Mesenteric fat pad (tissue), 1 donor: ENCODE data around the gene PDSS2. TPM values are rescaled to one million over a fixed set of nuclear protein-coding genes. Genes with fewer than 3 reads are reported as not detected.
"Not testable (repeated sequence)": the region's sequence is repeated elsewhere in the genome, so short reads cannot be mapped to it uniquely, and the experiment has no call there.

Experiments
- DNase-seq: peaks from one replicate; pipeline ENCODE4 v3.0.0-alpha.2; 2020; ENCODE audit warnings: low spot score
- total RNA-seq: library from RNA; stranded (reverse); fragmentation: NEBNext Ultra II Directional; extraction: Animal tissue kit (Norgen Biotek cat#: 25700); gene quantifications from one replicate; pipeline ENCODE4 v1.2.1, GENCODE V29; 2021
- donor health status: DM: yes; HTN: yes; CAD: no.

The PDSS2 gene
- total RNA-seq, 1 donor from 2014 or later, result 11.5 TPM

GRCh38 chr6:107475360-107475759 lies 16.0 kb upstream of the PDSS2 start:
- not testable (repeated sequence) for DNase-seq

GRCh38 chr6:107473660-107474059 lies 14.3 kb upstream of the PDSS2 start:
- DNase-seq, result no peak

- DNase-seq, result no peak
These were observed 11.0 kb upstream of the PDSS2 start for GRCh38 chr6:107470364-107470763.

- no peak for DNase-seq
These were observed 6.7 kb upstream of the PDSS2 start for GRCh38 chr6:107466062-107466461.

DNA sequence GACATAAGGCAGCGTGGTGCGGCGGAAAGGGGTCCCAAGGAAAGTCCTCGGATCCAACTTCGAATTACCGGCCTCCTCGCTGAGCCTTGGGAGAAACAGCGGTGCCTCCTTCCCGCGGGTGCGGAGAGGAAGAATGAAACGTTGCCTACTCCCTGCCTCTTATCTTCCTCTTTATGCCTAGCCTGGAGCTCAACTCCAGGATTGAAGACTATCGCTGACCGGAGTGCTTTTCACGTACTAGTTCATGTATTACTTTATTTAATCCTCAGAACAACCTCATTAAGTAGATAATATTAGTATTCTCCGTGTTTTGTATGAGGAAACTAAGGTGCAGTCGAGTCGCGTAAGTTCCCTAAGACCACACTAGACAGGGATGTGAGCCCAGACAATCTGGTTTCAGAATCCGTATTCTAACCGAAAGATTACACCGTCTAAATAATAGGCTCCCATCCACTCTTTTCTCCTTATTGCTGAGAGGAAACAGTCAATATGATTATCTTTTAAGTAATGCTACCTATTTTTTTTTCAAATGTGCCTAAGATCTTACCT lies 793 bp upstream of the PDSS2 start:
- no peak for DNase-seq

DNA sequence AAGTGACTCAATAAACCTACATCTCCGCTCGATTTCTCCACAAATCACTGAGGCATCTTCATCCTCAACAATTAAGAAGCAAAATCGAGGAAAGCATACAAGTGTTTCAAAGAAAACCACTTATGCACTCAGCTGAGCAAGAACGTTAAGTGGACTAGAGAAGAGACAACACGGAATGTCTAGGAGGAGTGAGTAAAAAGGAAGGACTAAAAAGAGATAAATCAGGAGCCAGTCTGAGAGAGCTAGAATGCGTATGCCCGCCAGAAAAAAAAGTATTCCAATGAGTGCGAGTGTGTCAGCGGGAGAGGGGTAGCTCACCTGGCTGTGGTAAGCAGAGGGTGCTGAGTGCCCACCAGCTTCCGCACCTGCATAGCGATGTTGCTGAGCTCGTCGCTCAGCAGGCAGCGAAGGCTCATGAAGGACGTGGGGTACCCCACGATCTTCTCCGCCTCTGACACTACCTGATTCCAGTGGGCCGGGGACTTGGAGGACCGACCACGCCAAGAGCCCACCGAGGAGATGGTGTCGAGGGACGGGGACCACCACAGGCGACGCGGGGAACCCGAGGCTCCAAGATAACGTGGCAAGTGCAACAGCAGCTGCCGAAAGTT lies 587 bp downstream of the PDSS2 start:
- DNase-seq, result no peak

- DNase-seq, result no peak
These were observed 10.6 kb downstream of the PDSS2 start for GRCh38 chr6:107448776-107449175.

DNA sequence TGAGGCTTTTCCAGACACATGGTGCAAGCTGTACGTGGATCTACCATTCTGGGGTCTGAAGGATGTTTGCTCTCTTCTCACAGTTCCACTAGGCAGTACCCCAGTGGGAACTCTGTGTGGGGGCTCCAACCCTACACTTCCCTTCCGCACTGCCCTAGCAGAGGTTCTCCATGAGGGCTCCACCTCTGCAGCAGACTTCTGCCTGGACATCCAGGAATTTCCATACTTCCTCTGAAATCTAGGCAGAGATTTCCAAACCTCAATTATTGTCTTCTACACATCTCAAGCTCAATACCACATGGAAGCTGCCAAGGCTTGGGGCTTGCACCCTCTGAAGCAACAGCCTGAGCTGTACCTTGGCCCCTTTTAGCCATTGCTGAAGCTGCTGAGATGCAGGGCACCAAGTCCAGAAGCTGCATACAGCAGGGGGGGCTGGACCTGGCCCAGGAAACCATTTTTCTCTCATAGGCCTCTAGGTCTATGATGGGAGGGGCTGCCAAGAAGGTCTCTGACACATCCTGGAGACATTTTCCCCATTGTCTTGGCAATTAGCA lies 11.6 kb downstream of the PDSS2 start:
- no peak for DNase-seq

GRCh38 chr6:107444277-107444676 lies 15.1 kb downstream of the PDSS2 start:
- no peak for DNase-seq

DNA sequence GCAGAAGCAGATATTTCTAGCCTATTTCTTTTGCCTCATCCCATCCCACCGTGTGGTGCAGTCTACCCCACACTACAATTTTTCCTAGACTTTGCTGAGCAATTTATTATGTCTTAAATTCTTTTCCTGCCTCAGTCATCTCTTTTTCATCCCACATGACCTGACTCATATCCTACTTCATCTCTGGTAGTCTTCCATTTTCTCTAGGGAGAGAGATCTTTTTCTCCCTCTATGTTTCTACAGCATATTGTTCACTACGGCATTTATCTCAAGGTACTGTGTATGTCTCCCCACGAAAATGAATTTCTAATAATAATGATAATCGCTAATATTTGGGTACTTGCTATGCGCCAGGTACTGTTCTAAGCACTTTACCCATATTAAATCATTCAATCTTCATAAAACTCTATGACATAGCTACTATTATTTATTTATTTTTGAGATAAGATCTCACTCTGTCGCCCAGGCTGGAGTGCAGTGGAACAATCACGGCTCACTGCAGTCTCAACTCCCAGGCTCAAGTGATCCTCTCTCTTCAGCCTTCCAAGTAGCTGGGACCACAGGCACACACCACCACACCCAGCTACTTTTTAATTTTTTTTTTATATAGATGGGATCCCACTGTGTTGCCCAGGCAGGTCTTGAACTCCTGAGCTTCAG lies 15.6 kb downstream of the PDSS2 start:
- DNase-seq, result no peak

- no peak for DNase-seq
These were observed 16.3 kb downstream of the PDSS2 start for GRCh38 chr6:107442938-107443607.

GRCh38 chr6:107441682-107442081 lies 17.7 kb downstream of the PDSS2 start:
- DNase-seq, result no peak

- no peak for DNase-seq
These were observed 18.4 kb downstream of the PDSS2 start for GRCh38 chr6:107440936-107441335.

DNA sequence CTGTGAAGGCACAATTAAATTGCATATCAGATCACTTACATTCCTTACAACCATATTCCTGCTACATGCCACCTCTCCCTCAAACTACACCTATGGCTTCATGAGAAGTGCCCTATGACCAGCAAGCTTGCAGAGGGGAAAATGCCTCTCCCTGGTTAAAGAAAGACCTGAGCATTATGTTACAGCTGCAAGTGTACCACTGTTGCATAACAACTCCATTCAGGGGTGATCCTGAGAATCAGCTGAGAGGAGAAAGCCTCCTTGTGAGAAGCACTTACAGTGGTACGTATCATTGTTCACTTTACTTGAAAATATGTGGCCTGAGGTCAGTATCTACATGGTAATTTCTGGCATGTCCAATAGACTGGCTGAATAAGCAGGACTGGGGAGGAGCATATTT lies 20.0 kb downstream of the PDSS2 start:
- DNase-seq, result no peak

DNA sequence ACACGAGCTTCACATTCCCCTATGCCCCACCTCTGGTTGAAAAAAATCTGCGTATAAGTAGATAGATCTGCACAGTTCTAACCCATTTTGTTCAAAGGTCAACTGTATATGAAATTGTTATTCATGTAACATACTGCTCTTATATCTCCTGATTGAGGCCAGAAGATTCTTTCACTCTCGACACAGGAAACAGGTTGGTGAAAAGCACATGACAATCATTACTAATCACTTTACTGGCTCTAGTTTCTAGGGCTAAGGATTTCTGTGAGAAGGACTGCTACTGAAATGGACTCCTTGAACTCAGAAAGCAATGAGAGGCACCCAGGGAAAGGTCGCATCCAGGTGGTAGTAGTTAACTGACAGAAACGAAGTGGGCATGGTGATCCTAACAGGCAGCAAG lies 21.7 kb downstream of the PDSS2 start:
- DNase-seq, result no peak

DNA sequence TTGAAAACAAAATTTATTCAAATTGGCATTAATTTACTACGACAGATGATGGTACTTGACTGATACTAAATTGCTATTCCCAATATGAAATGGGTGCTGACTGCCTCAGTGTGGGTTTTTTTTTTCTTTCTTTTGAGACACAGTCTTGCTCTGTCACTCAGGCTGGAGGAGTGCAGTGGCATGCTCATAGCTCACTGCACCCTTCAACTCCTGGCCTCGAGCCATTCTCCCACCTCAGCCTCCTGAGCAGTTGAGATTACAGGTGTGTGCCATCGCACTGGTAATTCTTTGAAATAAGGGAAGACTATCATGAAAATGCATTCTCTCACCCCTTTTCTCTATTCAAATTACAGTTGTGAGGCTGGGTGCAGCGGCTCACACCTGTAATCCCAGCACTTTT lies 22.5 kb downstream of the PDSS2 start:
- no peak for DNase-seq

DNA sequence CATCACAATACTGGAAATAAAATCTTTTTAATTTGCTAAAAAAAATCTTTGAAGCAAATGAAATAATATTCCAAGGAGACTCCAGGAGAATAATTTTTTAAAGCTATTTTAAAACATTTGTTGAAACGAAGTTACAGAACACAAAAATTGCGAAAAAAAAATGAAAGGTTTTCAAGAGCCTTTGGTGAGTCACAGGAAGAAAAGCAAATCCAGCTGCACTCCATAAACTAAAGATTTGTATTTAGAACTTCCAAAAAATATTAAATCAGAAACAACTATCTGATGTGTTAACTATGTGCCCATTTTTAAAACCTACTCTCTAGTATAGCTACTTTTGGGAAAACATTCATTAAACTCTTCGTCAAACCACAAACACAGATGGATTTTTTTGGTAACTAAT lies 23.6 kb downstream of the PDSS2 start:
- DNase-seq, result no peak

DNA sequence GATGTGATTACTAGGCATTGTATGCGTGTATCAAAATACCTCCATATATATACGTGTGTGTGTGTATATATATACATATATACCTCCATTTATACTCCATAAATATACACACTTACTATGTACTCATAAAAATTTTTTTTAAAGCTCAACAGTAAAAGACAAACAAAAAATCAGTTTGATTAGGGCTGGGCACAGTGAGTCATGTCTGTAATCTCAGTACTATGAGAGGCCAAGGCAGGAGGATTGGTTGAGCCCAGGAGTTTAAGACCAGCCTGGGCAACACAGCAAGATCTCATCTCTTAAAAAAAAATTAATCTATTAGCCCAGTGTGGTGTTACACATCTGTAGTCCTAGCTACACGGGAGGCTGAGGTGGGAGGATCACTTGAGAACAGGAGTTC lies 24.6 kb downstream of the PDSS2 start:
- no peak for DNase-seq

- DNase-seq, result not testable (repeated sequence)
These were observed 33.4 kb downstream of the PDSS2 start for GRCh38 chr6:107425951-107426350.

DNA sequence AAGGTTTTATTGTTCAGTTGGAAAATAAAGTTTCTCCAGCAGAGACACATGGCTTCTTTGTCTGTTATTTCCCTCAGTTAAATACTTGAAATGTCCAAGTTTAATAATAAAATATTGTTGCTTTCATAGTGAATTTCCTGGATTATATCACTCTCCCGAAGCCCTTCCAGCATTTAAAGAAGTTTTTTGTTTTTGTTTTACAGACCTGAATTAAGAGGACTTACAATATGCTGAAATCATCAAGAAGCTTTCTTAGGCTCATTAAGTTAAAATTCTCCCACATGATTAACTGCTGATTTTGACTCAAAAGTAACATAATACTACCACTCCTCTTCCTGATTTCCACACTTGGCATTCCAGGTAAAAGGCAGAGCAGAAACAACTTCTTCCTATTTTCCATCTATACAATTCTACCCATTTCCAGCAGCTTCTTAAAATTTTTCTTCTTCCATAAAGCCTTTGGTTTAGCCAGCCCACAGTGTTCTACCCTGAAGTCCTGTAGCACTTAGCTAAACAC lies 35.8 kb downstream of the PDSS2 start:
- no peak for DNase-seq

DNA sequence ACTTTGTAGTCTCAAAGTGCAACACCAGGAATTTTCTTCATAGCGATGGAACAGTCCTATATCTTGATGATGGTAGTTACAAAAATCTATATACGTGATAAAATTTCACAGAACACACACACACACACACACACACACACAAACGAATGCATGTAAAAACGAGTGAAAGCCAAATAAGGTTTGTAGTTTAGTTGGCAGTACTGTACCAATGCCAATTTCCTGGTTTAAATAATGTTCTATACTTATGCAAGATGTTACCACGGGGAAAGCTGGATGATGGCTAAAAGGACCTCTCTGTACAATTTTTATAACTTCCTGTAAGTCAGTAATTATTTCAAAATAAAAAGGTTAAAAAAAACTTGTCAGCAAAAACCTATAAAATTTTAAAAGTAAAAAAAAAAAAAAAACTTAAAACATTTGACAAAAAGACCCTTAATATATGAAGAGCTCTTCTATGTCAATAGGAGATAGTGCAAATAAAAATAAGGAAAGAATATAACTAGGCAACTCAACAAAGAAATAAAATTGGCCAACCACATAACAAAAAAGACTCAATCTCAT lies 37.6 kb downstream of the PDSS2 start:
- DNase-seq, result no peak

DNA sequence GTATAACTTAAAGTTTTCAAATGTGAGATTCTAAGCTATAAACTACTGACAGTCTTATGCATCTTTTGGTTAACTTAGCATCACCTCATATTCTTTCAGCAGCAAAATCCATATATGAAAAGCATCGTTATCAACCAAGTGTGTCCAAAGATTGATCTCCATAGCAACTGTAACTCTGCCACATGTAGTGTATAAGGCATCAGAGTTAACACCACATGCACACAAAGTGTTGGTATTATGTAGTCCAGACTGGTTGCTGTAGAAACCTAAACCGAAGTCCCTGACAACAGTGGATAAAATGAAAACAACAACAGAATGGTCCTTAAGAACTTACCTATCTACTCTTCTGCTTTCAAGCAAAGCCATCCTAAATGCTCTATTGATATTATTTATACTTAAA lies 39.6 kb downstream of the PDSS2 start:
- no peak for DNase-seq
